HG03175 (cell line): ENCODE data around the gene ARRB1.

Source experiments
- ATAC-seq: cut with Tn5 transposase; IDR thresholded peaks from one replicate; pipeline ENCODE4 v1.9.1; 2021; ENCODE audit warnings: mild to moderate bottlenecking, moderate library complexity; ENCODE audit not compliant: unreplicated experiment

Gene ARRB1

GRCh38 chr11:75238595-75239440 is 112.6 kb downstream of the ARRB1 start:
- ATAC-seq: no peak

GRCh38 chr11:75237050-75237449 is 114.4 kb downstream of the ARRB1 start:
- ATAC-seq: no peak

- no peak for ATAC-seq
These were observed 115.4 kb downstream of the ARRB1 start for GRCh38 chr11:75236062-75236461.

- ATAC-seq: no peak
These were observed 117.7 kb downstream of the ARRB1 start for GRCh38 chr11:75233754-75234172.

GRCh38 chr11:75230621-75231020 is 120.8 kb downstream of the ARRB1 start:
- ATAC-seq: no peak

- no peak for ATAC-seq
These were observed 122.0 kb downstream of the ARRB1 start for GRCh38 chr11:75229466-75229865.

- no peak for ATAC-seq
These were observed 125.7 kb downstream of the ARRB1 start for GRCh38 chr11:75225794-75226193.

- ATAC-seq: no peak
These were observed 127.4 kb downstream of the ARRB1 start for GRCh38 chr11:75223954-75224643.

- no peak for ATAC-seq
These were observed 131.6 kb downstream of the ARRB1 start for GRCh38 chr11:75219869-75220268.

GRCh38 chr11:75214843-75215242 is 136.6 kb downstream of the ARRB1 start:
- ATAC-seq: no peak

- ATAC-seq: no peak
These were observed 137.0 kb downstream of the ARRB1 start for GRCh38 chr11:75214411-75214821.
